ENCODE data around the gene KLHL5.
A peak's percentile ranks its signal among the peaks of the same experiment; 100 is the strongest.

Gene KLHL5

GRCh38 chr4:39036172-39036571 is 25.9 kb upstream of the KLHL5 start:
- Mint-ChIP-seq H3K27me3 (no peaks in the 10 kb centered on the region), H3K4me3 (no peak overlapping the region)

GRCh38 chr4:39037491-39037825 is 24.6 kb upstream of the KLHL5 start:
- Mint-ChIP-seq H3K4me3 (peak overlapping the region; percentile 28), H3K4me1 (peaks cover 42% of the 10 kb centered on the region), H3K36me3 (no peaks in the 10 kb centered on the region), H3K27ac (peak overlapping the region; percentile 93), H3K9me3 (no peaks in the 10 kb centered on the region), H3K27me3 (no peaks in the 10 kb centered on the region)
- ATAC-seq = peak; percentile 37

More at GRCh38 chr4:39036172-39036571, 25.9 kb upstream of the KLHL5 start:
- ATAC-seq = no peak
- Mint-ChIP-seq H3K36me3 (no peaks in the 10 kb centered on the region), H3K27ac (peak overlapping the region; percentile 93), H3K4me1 (peaks cover 40% of the 10 kb centered on the region), H3K9me3 (no peaks in the 10 kb centered on the region)

- no peak for ATAC-seq
- Mint-ChIP-seq H3K4me1 (peaks cover 44% of the 10 kb centered on the region), H3K27me3 (no peaks in the 10 kb centered on the region), H3K4me3 (no peak overlapping the region), H3K9me3 (no peaks in the 10 kb centered on the region), H3K27ac (peak overlapping the region; percentile 93), H3K36me3 (no peaks in the 10 kb centered on the region)
Observed at GRCh38 chr4:39037941-39038340, 24.1 kb upstream of the KLHL5 start.

DNA sequence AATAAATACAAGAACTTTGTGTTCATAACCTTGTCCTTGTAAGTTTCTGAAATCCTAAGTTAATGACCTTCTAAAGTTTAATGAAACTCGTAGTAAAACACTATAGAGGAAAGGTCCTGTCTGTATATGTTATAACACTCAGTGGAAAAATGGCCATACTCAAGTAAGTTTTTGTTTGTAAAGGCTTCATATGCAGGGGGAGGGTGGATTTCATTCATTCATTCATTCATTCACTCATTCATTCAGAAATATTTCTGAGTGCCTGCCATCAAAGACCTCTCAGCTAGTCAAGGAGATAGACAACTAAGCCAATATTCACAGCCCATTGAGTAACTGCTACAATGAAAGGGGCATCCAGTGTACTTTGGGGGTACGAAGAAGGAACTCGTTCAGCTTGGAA is 22.9 kb upstream of the KLHL5 start:
- no peaks in the 10 kb centered on the region for H3K9me3 Mint-ChIP-seq
- no peak overlapping the region for H3K4me3 Mint-ChIP-seq
- no peaks in the 10 kb centered on the region for H3K36me3 Mint-ChIP-seq
- H3K27ac Mint-ChIP-seq = peak overlapping the region; percentile 93
- no peak for ATAC-seq
- peaks cover 50% of the 10 kb centered on the region for H3K4me1 Mint-ChIP-seq
- no peaks in the 10 kb centered on the region for H3K27me3 Mint-ChIP-seq

DNA sequence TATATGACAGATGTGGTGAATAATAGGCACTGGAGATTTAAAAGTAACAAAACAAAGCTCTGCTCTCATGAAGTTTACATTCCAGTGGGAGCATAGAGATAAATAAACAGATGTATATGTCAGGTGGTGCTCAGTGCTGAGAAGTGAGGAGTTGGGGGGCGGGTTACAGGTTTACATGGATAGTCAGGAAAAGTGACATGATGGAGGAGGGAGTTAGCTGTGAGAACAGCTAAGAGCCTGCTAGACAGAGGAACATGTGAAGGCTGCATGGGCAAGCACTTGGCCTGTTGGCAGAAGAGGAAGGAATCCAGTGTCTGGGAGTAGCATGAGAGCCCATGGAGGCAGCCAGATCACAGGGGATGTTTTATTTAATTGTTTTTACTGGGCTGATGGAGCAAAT is 19.7 kb upstream of the KLHL5 start:
- ATAC-seq = no peak
- Mint-ChIP-seq H3K36me3 (no peaks in the 10 kb centered on the region), H3K4me1 (peaks cover 54% of the 10 kb centered on the region), H3K27ac (peak overlapping the region; percentile 31), H3K4me3 (no peak overlapping the region), H3K27me3 (no peaks in the 10 kb centered on the region), H3K9me3 (no peaks in the 10 kb centered on the region)

DNA sequence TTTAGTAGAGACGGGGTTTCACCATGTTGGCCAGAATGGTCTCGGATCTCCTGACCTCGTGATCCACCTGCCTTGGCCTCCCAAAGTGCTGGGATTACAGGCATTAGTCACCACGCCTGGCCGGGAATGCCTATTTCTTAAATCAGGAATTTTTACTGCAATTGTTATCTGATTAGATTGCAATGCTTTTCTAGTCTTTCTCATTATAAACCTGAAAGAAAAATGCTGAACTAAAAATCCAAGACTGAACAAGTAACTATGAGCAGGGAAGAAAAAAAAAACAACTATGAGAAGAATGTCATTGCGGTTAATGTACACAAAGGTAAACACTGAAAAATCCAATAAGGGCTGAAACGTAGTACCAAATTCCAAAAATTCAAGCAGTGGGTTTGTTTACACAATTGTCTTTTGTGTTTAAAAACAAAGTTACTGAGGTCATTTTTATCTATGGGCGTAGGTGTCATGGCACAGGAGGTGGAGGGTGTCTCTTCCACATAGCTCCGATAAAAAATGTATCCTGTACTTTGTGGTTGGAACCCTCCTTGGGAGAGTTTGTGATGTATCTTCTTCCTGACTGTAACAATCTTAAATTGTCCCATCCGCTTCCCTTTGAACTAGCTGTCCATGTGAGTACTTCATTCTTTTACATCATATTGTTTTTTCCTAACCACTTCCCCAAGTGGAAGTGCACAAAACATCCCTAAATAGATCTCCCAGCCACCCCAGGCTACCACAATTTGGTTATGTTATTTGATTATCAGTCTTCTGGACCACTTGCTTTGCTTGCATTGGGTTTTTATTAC is 18.8 kb upstream of the KLHL5 start:
- Mint-ChIP-seq H3K27ac (peak overlapping the region; percentile 85), H3K4me3 (peak overlapping the region; percentile 80), H3K27me3 (no peaks in the 10 kb centered on the region), H3K9me3 (no peaks in the 10 kb centered on the region), H3K4me1 (peaks cover 54% of the 10 kb centered on the region), H3K36me3 (no peaks in the 10 kb centered on the region)
- no peak for ATAC-seq

DNA sequence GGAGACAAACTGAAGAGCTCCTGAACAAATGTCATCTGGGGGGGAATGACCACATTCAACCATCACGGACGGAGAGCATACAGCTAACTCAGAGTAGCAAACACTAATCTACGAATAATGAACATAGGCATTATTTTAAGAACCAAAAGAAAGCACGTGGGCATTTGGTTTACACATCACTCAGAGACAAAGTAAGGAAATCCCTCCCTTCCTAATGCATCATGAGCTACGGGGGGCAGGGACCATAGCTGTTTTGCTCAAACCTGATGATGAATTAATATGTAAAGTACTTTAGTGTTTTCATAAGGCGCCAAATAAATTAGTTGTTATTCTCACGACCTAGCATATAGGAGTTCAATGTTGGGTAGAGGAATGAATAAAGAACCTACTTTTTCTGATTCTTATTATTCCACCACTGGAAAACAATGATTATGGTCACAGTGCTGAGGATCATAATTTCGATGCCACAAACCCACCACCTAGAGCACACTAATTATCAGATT is 18.1 kb upstream of the KLHL5 start:
- no peaks in the 10 kb centered on the region for H3K9me3 Mint-ChIP-seq
- H3K4me3 Mint-ChIP-seq = peak overlapping the region; percentile 80
- peaks cover 55% of the 10 kb centered on the region for H3K4me1 Mint-ChIP-seq
- peak; percentile 22 for ATAC-seq
- H3K27me3 Mint-ChIP-seq = no peaks in the 10 kb centered on the region
- H3K27ac Mint-ChIP-seq = peak overlapping the region; percentile 85
- no peaks in the 10 kb centered on the region for H3K36me3 Mint-ChIP-seq

- Mint-ChIP-seq H3K4me3 (peak overlapping the region; percentile 80), H3K36me3 (no peaks in the 10 kb centered on the region), H3K27ac (peak overlapping the region; percentile 85), H3K9me3 (no peaks in the 10 kb centered on the region), H3K27me3 (no peaks in the 10 kb centered on the region), H3K4me1 (peaks cover 55% of the 10 kb centered on the region)
- ATAC-seq = peak; percentile 95
Observed at GRCh38 chr4:39044364-39044955, 17.6 kb upstream of the KLHL5 start.

GRCh38 chr4:39044956-39045826 is 16.8 kb upstream of the KLHL5 start:
- Mint-ChIP-seq H3K27me3 (no peaks in the 10 kb centered on the region), H3K4me3 (peak overlapping the region; percentile 88), H3K4me1 (peaks cover 55% of the 10 kb centered on the region), H3K36me3 (no peaks in the 10 kb centered on the region), H3K27ac (peak overlapping the region; percentile 85), H3K9me3 (no peaks in the 10 kb centered on the region)
- peak; percentile 63 for ATAC-seq

DNA sequence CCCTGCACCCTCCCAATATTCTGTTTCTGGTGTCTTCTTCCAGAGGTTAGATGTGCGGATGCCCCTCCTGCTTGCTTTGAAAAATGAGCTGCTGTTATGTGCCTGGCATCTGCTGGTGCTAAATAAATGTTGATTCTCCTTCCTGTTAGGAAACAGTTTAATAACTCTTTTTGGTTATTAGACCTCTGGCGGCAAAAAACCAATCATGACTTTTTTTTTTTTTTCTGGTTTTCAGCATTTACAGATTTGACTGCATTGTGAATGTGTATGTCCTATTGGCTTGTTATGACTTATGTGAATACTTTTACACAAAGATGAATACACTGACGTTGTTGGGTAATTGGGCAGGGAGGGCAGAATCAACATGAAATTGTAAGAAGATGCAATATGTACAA is 16.2 kb upstream of the KLHL5 start:
- Mint-ChIP-seq H3K27ac (peak overlapping the region; percentile 79), H3K9me3 (no peaks in the 10 kb centered on the region)
- no peak for ATAC-seq

DNA sequence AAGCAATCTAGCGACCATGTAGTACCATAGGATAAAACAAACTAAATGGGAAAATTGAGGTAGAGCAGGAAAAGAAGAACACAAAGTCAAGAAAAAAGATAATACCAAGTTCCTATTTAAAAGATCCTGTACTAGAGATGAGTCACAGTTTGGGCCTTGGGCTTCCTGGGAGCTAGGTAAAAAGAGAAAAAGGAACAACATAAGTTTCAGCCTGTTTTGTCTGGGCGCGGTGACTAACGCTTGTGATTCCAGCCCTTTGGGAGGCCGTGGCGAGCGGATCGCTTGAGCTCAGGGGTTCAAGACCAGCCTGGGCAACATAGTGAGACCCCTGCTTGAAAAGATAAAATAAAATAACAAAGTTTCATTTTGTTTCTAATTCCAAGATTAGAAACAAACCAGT is 15.8 kb upstream of the KLHL5 start:
- no peak for ATAC-seq
- H3K9me3 Mint-ChIP-seq = no peaks in the 10 kb centered on the region
- H3K4me3 Mint-ChIP-seq = peak overlapping the region; percentile 88
- H3K4me1 Mint-ChIP-seq = peaks cover 65% of the 10 kb centered on the region
- no peaks in the 10 kb centered on the region for H3K27me3 Mint-ChIP-seq
- no peaks in the 10 kb centered on the region for H3K36me3 Mint-ChIP-seq
- H3K27ac Mint-ChIP-seq = peak overlapping the region; percentile 79

More for the DNA sequence above, 16.2 kb upstream of the KLHL5 start:
- Mint-ChIP-seq H3K4me3 (peak overlapping the region; percentile 88), H3K36me3 (no peaks in the 10 kb centered on the region), H3K4me1 (peaks cover 61% of the 10 kb centered on the region), H3K27me3 (no peaks in the 10 kb centered on the region)

DNA sequence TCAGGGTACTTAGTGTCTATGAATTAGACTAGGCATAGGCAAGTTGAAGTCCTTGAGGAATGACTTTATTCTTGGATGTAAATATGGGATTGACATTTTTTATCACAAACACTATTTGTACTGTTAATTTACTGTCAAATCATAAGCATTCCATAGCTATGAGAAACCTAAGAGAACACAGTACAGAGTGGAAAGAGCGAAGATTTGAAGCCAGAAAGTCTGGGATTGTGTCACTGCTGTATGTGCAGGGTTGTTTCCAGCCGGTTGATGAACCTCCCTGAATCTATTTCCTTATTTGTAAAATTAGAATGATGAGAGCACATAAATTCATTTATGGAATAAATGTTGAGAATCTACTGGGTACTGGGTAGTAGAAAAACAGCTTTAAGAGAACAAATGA is 14.4 kb upstream of the KLHL5 start:
- Mint-ChIP-seq H3K36me3 (no peaks in the 10 kb centered on the region), H3K27me3 (no peaks in the 10 kb centered on the region), H3K9me3 (no peaks in the 10 kb centered on the region), H3K27ac (peak overlapping the region; percentile 12), H3K4me3 (no peak overlapping the region), H3K4me1 (peaks cover 69% of the 10 kb centered on the region)
- ATAC-seq = no peak

DNA sequence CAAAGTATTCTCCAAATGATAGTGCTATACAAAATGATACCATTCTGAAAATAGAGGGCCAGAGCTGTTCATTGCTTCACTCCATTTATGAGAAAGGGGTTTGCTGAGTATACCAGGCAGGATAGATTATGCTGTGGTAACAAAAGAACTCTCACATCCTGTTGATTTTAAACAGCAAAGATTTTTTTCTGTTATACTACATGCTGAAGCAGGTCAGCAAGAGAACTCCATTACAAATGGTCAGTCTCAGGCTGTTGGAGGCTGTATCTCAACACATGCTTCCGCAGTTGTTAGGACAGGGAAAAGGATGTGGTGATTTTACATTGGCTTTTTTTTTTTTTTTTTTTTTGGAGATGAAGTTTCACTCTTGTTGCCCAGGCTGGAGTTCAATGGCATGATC is 13.7 kb upstream of the KLHL5 start:
- ATAC-seq = no peak

DNA sequence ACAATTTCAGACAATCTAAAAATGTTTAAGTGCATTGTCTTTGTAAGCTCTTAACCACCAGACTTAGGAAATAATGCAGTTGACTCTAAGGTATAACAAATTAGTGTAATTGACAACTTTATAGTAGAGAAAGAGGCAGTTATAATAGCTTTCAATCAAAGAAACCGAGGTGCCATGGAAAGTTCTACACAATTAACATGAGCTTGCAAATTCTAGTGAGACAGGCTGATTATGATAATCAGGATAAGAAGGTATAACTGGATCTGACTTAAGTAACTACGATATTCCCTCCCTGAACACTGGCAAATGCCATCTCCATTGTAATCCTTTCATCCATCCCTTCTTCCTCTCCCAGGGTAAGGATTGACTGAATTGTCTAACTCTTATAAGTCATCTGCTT is 11.4 kb upstream of the KLHL5 start:
- Mint-ChIP-seq H3K9me3 (no peaks in the 10 kb centered on the region), H3K27ac (peak overlapping the region; percentile 41), H3K27me3 (no peaks in the 10 kb centered on the region), H3K4me1 (peaks cover 72% of the 10 kb centered on the region), H3K36me3 (no peaks in the 10 kb centered on the region), H3K4me3 (no peak overlapping the region)
- no peak for ATAC-seq

More for the DNA sequence above, 13.7 kb upstream of the KLHL5 start:
- Mint-ChIP-seq H3K27ac (peak overlapping the region; percentile 12), H3K27me3 (no peaks in the 10 kb centered on the region), H3K4me1 (peaks cover 69% of the 10 kb centered on the region), H3K4me3 (no peak overlapping the region), H3K36me3 (no peaks in the 10 kb centered on the region), H3K9me3 (no peaks in the 10 kb centered on the region)

- H3K36me3 Mint-ChIP-seq = peaks cover under 1% of the 10 kb centered on the region
- peaks cover 66% of the 10 kb centered on the region for H3K4me1 Mint-ChIP-seq
- ATAC-seq = no peak
- H3K27ac Mint-ChIP-seq = peak overlapping the region; percentile 41
- no peaks in the 10 kb centered on the region for H3K9me3 Mint-ChIP-seq
- H3K4me3 Mint-ChIP-seq = no peak overlapping the region
- H3K27me3 Mint-ChIP-seq = no peaks in the 10 kb centered on the region
Observed at GRCh38 chr4:39051492-39051891, 10.5 kb upstream of the KLHL5 start.

Data from stimulated activated memory B cell treated with anti-CD40 and anti-IgM and Interleukin-4, amounts not matched to agents 10 μg/mL and 1 μg/mL and 100 μg/mL, for 72 hours (primary cell).